Measurements from ENCODE around the gene PPT2. TPM values are rescaled to one million over a fixed set of nuclear protein-coding genes. Genes with fewer than 3 reads are reported as not detected.

PPT2 gene
- total and polyA plus RNA-seq, 8 donors, result 8.9 to 32.5 (median 27.6) TPM

GRCh38 chr6:32108727-32109113, 45.2 kb upstream of the PPT2 start:
- Histone ChIP-seq H3K9me3 (no peaks in the 10 kb centered on the region), H3K36me3 (peaks cover 0 to 5% of the 10 kb centered on the region in 2 donors), H3K4me1 (peaks cover 13 to 46% of the 10 kb centered on the region in 2 donors), H3K27me3 (peaks cover 0 to 44% of the 10 kb centered on the region in 2 donors), H3K4me3 (peak overlapping the region; percentile 21 to 40), H3K27ac (peak overlapping the region; percentile 66 to 77)
- TF ChIP-seq CTCF (IDR thresholded peaks at IDR 0.05), result no peak
- no peak for DNase-seq
- no peak for ATAC-seq
- intact Hi-C loops (cut with DNase I), result no loop called here

DNA sequence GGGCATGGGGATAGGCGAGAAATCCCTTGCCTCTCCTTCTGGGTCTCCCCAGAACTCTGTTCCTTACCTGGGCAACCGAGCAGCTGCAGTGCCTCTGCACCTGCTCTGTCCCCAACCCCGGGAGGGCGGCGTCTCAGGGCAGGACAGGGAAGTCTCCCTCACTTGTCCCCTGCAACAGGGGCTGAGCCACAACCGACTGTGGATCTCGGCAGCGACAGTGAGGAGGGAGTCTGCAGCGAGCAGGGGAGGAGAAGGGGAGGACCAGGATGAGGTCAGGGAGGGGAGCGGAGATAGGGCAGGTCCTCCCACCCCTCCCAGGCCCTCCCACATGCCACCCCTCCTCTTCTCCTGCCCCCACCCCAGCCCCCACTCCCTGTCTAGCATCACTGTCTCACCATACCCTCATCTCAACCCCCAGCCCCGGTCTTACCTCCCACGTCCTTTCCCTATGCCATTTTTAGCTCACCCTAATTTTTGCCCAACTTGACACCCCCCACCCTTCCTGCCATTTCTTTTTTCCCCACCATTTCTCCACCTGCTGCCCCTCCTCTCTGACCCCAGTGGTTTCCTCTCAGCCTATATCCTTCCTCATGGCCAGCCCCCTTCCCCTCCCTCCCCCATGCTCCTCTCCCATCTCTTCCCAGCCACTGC, 44.7 kb upstream of the PPT2 start, which contains the start of gene TNXB:
TSS of gene TNXB (minus strand) at position 225 of the 651 bp plus-strand sequence. CDS start 11,140 bp downstream, outside the sequence.
- DNase-seq (no peak), ATAC-seq (peak; percentile 5)
- no peak for TF ChIP-seq CTCF (IDR thresholded peaks at IDR 0.05)
- H3K27me3 ChIP-seq, result peaks cover 0 to 42% of the 10 kb centered on the region in 2 donors
- peaks cover 0 to 5% of the 10 kb centered on the region in 2 donors for H3K36me3 ChIP-seq
- intact Hi-C loops (cut with DNase I), result no loop called here
- no peaks in the 10 kb centered on the region for H3K9me3 ChIP-seq
- peaks cover 18 to 51% of the 10 kb centered on the region in 2 donors for H3K4me1 ChIP-seq
- peak within 1 kb of the TSS; percentile 66 to 77 for H3K27ac ChIP-seq
- peak within 1 kb of the TSS; percentile 21 to 40 for H3K4me3 ChIP-seq

GRCh38 chr6:32109765-32110160, 44.2 kb upstream of the PPT2 start:
- no peak for TF ChIP-seq CTCF (IDR thresholded peaks at IDR 0.05)
- DNase-seq (no peak), ATAC-seq (no peak)
- Histone ChIP-seq H3K9me3 (no peaks in the 10 kb centered on the region), H3K4me3 (no peak overlapping the region), H3K36me3 (peaks cover 0 to 10% of the 10 kb centered on the region in 2 donors), H3K27me3 (peaks cover 0 to 38% of the 10 kb centered on the region in 2 donors), H3K4me1 (peaks cover 20 to 57% of the 10 kb centered on the region in 2 donors), H3K27ac (peak overlapping the region in 1 of 2 donors; percentile 37)
- intact Hi-C loops (cut with DNase I), result no loop called here

- Histone ChIP-seq H3K4me3 (no peak overlapping the region), H3K36me3 (peaks cover 0 to 17% of the 10 kb centered on the region in 2 donors), H3K27me3 (peaks cover 0 to 38% of the 10 kb centered on the region in 2 donors), H3K27ac (peak overlapping the region in 1 of 2 donors; percentile 63), H3K9me3 (no peaks in the 10 kb centered on the region), H3K4me1 (peaks cover 20 to 57% of the 10 kb centered on the region in 2 donors)
- intact Hi-C loops (cut with DNase I), result no loop called here
- TF ChIP-seq CTCF (IDR thresholded peaks at IDR 0.05), result no peak
- no peak for DNase-seq
- no peak for ATAC-seq
Measured at GRCh38 chr6:32110632-32111031, 43.3 kb upstream of the PPT2 start.

GRCh38 chr6:32111424-32112066, 42.4 kb upstream of the PPT2 start:
- DNase-seq (peak in 1 of 4 donors; percentile 67), ATAC-seq (no peak)
- Histone ChIP-seq H3K4me3 (no peak overlapping the region), H3K9me3 (no peaks in the 10 kb centered on the region), H3K27ac (peak overlapping the region; percentile 49 to 63), H3K27me3 (peaks cover 0 to 35% of the 10 kb centered on the region in 2 donors), H3K36me3 (peaks cover 0 to 27% of the 10 kb centered on the region in 2 donors), H3K4me1 (peaks cover 20 to 58% of the 10 kb centered on the region in 2 donors)
- TF ChIP-seq CTCF (IDR thresholded peaks at IDR 0.05), result no peak
- intact Hi-C loops (cut with DNase I), result no loop called here

All from left lung (tissue), 10 donors.